NCI-H146 (cell line): ENCODE data around the gene TRIM38.
A peak's percentile ranks its signal among the peaks of the same experiment; 100 is the strongest.

ENCODE experiments used
- DNase-seq: peaks from one replicate; lab custom pipeline; 2025; lab: John Stamatoyannopoulos, UW

The TRIM38 gene

GRCh38 chr6:26026833-26027490 lies 64.4 kb downstream of the TRIM38 start:
- DNase-seq, result peak; percentile 99

- DNase-seq, result no peak
These were observed 65.0 kb downstream of the TRIM38 start for GRCh38 chr6:26027491-26028211.

GRCh38 chr6:26028212-26028745 lies 65.7 kb downstream of the TRIM38 start:
- DNase-seq, result no peak

- DNase-seq, result peak; percentile 25
These were observed 66.4 kb downstream of the TRIM38 start for GRCh38 chr6:26028746-26029569.

DNA sequence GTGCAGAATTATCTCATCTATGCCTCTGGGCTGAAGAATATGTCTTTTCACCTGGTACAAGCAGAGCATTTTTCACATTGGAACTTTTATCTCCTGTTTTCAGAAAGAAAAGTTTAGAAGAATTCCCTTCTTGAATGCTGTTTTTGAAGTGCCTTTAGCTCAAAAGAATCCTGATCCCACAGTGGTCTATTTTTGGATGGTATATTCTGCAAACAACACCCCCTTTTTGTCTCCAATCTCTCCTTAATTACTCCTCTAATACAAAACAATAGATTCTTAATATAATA lies 66.9 kb downstream of the TRIM38 start:
- DNase-seq, result peak; percentile 46

DNA sequence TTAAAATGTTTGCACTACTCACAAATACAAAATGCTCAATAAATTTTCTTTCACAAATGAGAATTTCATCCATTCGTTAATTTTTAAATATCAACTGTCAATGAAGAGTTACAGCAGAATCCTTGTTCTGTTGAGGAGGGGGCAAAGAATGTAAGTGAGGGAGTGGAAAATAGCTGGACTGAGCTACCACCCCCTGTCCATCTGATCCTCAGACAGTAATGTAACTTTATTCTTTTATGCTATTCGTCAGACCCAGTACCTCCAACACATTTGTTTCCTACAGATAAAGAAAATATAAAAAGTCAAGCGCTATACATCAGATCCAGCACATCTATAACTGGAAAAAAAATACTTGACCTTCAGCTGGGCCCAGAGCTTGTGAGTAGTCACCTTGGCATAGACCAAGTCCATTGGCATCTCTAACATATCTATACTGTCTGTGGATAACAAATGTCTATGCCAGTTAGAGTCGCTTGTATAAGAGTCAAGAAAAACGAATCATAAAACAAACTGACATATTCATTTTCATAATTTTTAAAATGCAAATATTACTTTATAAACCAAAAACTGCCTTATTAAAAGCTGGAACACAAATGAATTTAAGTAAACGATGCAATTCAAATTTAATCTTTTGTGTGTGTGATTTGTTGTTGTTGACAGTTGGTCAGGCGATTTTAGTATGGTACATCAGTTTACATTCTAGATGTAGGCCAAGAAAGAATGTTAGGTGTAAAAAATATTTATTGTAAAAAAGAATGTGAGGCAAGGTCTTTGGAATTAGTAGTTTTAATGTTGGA lies 67.5 kb downstream of the TRIM38 start:
- DNase-seq, result no peak

DNA sequence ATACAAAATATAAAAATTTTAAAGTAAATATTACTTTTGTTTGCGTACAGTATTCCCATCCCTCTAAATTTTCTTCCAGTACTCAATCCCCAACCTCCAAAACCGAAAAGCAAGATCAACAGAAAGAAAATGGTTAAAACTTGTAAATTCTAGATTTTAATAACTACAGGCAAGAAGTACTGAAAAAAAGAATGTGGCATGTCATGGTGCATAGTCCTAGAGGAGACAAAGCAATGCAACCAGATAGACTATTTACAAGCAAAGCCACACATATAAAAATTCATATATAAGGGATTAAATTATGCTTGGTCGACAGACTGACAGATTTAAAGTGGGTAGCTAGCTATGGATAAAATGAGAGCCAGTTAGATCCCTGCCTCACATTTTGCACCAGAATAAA lies 68.1 kb downstream of the TRIM38 start:
- peak; percentile 61 for DNase-seq

GRCh38 chr6:26031151-26031594 lies 68.6 kb downstream of the TRIM38 start:
- peak; percentile 75 for DNase-seq

DNA sequence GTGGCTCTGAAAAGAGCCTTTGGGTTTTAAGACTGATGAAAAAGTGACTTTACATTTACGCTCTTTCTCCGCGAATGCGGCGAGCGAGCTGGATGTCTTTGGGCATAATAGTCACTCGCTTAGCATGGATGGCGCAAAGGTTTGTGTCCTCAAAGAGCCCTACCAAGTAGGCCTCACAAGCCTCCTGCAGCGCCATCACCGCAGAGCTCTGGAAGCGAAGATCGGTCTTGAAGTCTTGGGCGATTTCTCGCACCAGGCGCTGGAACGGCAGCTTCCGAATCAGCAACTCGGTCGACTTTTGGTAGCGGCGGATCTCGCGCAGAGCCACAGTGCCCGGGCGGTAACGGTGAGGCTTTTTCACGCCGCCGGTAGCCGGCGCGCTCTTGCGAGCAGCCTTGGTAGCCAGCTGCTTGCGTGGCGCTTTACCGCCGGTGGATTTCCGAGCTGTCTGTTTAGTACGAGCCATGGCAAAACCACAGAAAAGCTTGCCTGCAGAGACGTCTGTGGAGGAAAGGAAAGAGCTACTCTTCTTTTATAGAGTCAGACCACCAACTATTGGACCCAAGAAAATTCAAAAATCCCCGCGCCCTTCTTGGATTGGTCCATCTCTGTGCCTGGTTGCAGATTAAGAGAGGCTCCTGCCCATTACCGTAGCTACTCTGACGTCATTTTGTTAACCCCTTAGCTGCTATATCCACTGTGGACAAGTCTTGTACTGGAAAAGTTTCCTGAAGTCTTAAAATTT lies 69.2 kb downstream of the TRIM38 start:
- DNase-seq, result peak; percentile 99

- peak; percentile 73 for DNase-seq
These were observed 69.9 kb downstream of the TRIM38 start for GRCh38 chr6:26032340-26033084.

- DNase-seq, result peak; percentile 98
These were observed 70.7 kb downstream of the TRIM38 start for GRCh38 chr6:26033085-26033940.

- peak; percentile 77 for DNase-seq
These were observed 71.3 kb downstream of the TRIM38 start for GRCh38 chr6:26033941-26034354.

DNA sequence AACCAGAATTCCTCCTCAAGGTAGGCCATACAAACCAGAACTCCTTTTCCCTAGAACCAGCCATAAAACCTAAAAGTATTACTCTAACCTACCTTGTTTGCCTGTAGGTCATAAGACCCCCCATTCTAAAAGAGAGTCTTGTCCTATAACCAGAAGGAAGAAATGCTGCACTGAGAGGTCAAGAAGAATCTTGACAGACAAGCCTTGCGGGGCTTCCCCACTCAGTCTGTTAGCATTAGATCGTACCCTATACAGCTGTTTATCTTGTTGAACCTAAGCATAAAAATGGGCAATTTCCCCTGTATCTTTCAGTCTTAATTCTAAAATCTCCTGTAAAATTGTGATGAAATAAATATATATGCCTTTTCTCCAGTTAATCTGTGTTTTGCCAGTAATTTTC lies 72.3 kb downstream of the TRIM38 start:
- DNase-seq, result no peak
